Activated CD4-positive, alpha-beta T cell treated with anti-CD3 and anti-CD28 coated beads for 1 hour (primary cell): Measurements from ENCODE around the gene SCLT1.
"Not testable (repeated sequence)": the region's sequence is repeated elsewhere in the genome, so short reads cannot be mapped to it uniquely, and the experiment has no call there.

Experiments used
- DNase-seq: peaks from one replicate; pipeline ENCODE4 v3.0.0-alpha.2; 2020

The SCLT1 gene

GRCh38 chr4:129093191-129093920, at the start of gene SCLT1:
Gene SCLT1, minus strand, starts transcription at chr4:129093539. Its CDS starts 436 bp downstream, at chr4:129093103.
- peak; percentile 90 for DNase-seq

- DNase-seq, result no peak
Measured at GRCh38 chr4:129140521-129140920, 47.2 kb upstream of the SCLT1 start.

GRCh38 chr4:129138810-129139496, 45.6 kb upstream of the SCLT1 start:
- no peak for DNase-seq

- no peak for DNase-seq
Measured at GRCh38 chr4:129136433-129136832, 43.1 kb upstream of the SCLT1 start.

GRCh38 chr4:129131343-129131742, 38.0 kb upstream of the SCLT1 start:
- no peak for DNase-seq

- DNase-seq, result no peak
Measured at GRCh38 chr4:129129143-129129542, 35.8 kb upstream of the SCLT1 start.

GRCh38 chr4:129126614-129127013, 33.3 kb upstream of the SCLT1 start:
- not testable (repeated sequence) for DNase-seq

- no peak for DNase-seq
Measured at GRCh38 chr4:129117705-129118104, 24.4 kb upstream of the SCLT1 start.

GRCh38 chr4:129113919-129114318, 20.6 kb upstream of the SCLT1 start:
- DNase-seq, result no peak

- DNase-seq, result no peak
Measured at GRCh38 chr4:129113434-129113833, 20.1 kb upstream of the SCLT1 start.

- DNase-seq, result no peak
Measured at GRCh38 chr4:129111919-129112318, 18.6 kb upstream of the SCLT1 start.

- DNase-seq, result no peak
Measured at GRCh38 chr4:129110931-129111330, 17.6 kb upstream of the SCLT1 start.

- DNase-seq, result no peak
Measured at GRCh38 chr4:129109965-129110824, 16.9 kb upstream of the SCLT1 start.

- no peak for DNase-seq
Measured at GRCh38 chr4:129098531-129099001, 5.2 kb upstream of the SCLT1 start.

- DNase-seq, result peak; percentile 57
Measured at GRCh38 chr4:129095811-129096454, 2.6 kb upstream of the SCLT1 start, which contains the start of gene C4orf33. Gene C4orf33, plus strand, starts transcription at chr4:129096152. Its CDS starts 6,459 bp downstream, at chr4:129102611.

- DNase-seq, result no peak
Measured at GRCh38 chr4:129094347-129094746, 1.0 kb upstream of the SCLT1 start.

- DNase-seq, result no peak
Measured at GRCh38 chr4:129092631-129093190, 628 bp downstream of the SCLT1 start.

GRCh38 chr4:129087516-129087915, 5.8 kb downstream of the SCLT1 start:
- no peak for DNase-seq

GRCh38 chr4:129085472-129085871, 7.9 kb downstream of the SCLT1 start:
- DNase-seq, result no peak

GRCh38 chr4:129082302-129082701, 11.0 kb downstream of the SCLT1 start:
- DNase-seq, result no peak

- DNase-seq, result no peak
Measured at GRCh38 chr4:129080129-129080528, 13.2 kb downstream of the SCLT1 start.

- DNase-seq, result no peak
Measured at GRCh38 chr4:129077326-129077725, 16.0 kb downstream of the SCLT1 start.
